Measurements from ENCODE around the gene FAM229A.

Gene FAM229A

DNA sequence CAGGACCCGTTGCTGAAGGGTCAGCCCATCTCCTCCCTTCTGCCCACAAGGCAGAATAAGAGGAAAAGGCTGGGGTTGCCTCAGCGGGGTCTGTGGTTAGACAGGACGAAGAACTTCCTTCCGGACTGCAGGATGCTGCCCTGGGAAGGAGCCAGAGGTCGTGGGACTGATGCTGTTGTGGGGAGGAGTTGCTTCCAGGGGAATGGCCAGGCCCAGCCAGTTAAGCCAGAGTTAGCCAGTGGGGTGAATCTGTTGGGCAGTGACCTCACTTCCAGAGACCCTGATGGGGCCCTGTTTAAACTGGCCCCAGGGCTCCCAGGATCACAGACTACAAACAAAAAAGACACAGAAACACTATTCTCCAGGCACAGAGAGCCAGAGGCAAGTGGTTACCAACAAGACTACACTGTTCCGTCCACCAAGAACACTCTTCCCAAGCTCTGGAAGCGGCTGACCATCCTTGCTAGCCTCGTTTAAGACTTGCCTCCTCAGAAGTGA is 13.0 kb downstream of the FAM229A start:
- no peak for DNase-seq (ENCODE audit: low read depth)

GRCh38 chr1:32346532-32347157 is 15.6 kb downstream of the FAM229A start:
- no peak for DNase-seq (ENCODE audit: low read depth)

- DNase-seq (ENCODE audit: low read depth), result no peak
Measured at GRCh38 chr1:32345289-32345827, 16.9 kb downstream of the FAM229A start.

GRCh38 chr1:32342704-32343103 is 19.6 kb downstream of the FAM229A start:
- DNase-seq (ENCODE audit: low read depth), result no peak

- no peak for DNase-seq (ENCODE audit: low read depth)
Measured at GRCh38 chr1:32341971-32342370, 20.3 kb downstream of the FAM229A start.

DNA sequence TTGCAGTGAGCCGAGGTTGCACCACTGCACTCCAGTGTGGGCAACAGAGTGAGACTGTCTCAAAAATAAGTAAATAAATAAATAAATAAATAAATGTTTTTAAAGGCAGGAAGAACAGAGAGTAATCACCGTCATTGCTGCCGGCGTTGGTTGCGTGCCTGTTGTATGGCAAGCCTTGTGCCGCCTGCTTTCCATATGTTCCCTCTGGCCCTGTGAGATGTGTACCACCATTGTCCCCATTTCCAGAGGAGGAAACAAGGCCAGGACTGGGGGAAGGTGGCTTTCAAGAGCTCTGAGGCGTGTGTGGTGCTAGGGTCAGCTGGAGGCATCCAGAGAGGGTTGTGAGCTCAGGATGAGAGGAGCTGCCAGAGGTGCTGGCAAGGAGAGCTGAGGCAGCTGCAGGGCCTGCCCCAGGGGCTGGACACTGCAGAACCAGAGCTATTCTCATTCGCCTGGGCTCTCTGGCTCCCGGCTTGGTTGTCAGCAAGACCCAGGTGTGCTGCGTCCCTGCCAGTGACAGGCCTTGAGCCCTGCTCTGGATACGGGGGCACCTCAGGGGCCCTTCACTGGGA is 21.0 kb downstream of the FAM229A start:
- DNase-seq (ENCODE audit: low read depth), result no peak

- no peak for DNase-seq (ENCODE audit: low read depth)
Measured at GRCh38 chr1:32339363-32339978, 22.8 kb downstream of the FAM229A start.

DNA sequence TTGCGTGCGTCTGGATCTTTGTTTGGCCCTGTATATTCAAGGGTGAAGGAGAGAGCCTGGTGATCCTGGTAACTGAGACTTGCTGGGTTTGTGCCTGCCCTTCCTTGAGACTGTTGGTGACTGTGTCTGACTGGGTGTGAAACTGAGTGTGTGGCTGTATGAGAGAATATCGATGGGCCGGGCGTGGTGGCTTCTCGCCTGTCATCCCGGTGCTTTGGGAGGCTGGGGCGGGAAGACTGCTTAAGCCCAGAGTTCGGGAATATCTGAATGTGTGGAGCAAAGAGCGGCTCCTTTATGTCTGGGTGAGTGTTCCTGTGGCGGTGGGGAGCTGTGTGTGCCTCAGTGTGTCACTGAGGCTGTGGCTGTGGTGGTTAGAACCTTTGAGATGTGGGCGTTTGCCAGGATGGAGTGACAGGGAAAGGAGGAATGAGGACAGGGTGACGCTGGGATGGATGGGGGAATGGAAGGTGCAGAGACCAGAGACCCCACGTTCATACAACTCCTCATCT is 23.6 kb downstream of the FAM229A start:
- no peak for DNase-seq (ENCODE audit: low read depth)

DNA sequence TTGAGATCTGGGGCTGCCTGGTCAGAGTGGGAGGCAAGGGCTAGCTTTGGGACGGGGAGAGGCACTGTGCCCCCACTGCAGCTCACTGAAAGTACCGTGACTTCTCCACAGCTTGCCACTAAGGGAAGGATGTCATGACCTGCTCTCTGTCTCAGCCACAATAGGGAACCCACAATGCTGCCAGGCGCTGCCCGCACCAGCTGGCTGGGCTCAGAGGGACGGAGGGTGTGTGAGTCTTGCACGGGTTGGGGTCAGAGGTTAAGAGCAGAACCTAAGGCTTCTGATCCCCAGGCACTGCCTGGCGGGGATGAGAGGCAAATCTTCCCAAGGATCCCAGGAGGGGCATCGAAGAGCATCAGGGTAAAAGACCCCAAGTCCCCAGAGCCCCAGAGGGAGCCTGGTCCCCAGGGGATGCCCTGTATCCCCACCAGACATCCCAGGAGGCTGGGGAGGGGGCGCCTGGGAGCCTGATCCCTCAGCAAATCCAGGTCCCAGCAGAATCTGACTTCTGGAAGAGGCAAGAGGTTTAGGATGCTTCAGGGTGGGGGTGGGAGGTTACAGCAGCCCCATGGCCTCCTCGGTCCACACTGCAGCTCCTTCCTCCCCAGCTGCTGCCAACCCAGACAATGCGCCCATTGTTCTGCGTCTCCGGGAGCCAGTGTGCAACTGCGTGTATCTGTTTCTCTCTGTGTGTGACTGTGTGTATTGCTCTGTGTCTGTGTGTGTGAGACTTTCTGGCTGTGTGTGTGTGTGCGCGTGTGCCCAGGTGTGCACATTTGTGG is 24.2 kb downstream of the FAM229A start:
- no peak for DNase-seq (ENCODE audit: low read depth)

- DNase-seq (ENCODE audit: low read depth), result peak; percentile 49
Measured at GRCh38 chr1:32336963-32337675, 25.2 kb downstream of the FAM229A start.

DNA sequence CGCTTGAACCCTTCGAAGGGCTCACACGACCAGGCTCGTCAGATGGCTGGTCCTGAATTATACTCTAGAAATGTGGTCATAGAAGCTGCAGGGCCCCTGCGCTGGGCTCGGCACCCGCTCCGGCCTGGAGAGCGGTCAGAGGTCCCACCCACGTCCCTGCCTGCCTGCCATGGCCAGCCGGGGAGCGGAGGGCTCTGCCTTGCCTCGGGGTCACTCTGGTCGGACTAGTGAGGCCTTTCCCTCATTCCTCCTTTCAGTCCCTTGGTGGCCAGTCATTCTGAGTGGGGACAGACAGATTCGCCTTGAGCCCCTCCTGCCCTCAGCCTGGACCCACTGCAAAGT is 25.7 kb downstream of the FAM229A start:
- DNase-seq (ENCODE audit: low read depth), result no peak

GRCh38 chr1:32335790-32336590 is 26.3 kb downstream of the FAM229A start, which contains the start of gene MARCKSL1:
MARCKSL1 (minus strand) TSS chr1:32336233; CDS start chr1:32336033, 200 bp downstream.
- peak; percentile 78 for DNase-seq (ENCODE audit: low read depth)

DNA sequence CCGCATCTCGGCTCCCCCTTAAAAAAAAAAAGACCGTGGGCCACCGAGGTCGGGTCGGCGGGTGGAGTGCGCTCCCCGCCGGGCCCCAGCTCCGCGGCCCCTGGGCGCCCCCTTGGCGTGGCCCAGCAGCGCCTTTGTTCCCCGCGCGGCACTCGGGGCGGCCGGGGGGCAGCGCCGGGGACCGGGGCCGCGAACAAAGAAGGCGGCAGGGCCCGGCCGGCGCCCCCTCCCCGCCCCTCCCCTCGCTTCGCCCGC is 26.8 kb downstream of the FAM229A start:
- no peak for DNase-seq (ENCODE audit: low read depth)

DNA sequence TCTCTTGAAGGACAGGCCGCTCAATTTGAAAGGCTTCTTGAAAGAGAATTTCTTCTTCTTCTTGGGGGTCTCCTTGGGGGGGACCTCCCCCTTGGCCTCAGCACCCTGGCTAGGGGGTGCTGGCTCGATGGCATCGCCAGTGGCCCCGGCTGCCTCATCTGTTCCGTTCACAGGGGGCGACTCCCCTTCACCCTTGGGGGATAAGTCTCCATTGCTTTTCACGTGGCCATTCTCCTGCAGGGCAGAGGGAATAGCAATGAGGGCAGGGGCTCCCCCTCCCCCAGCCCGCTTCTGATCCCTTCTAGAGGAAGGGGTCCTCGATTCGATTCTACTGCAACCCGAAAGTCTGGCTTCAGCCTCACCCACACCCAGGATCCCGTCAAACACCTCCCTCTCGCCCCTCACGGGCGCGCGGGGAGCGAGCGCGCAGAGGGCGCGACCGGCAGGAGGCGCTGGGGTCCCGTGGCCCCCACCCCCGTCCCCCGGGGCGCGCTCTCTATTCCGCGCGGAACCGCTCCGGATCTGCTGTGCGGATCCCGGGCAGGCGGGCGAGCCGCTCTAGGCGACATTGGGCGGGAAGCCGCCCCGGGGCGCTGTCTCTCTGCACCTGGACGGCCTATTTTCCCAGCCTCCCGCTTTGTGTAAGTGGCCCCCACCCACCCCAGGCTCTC is 27.3 kb downstream of the FAM229A start:
- DNase-seq (ENCODE audit: low read depth), result peak; percentile 48

DNA sequence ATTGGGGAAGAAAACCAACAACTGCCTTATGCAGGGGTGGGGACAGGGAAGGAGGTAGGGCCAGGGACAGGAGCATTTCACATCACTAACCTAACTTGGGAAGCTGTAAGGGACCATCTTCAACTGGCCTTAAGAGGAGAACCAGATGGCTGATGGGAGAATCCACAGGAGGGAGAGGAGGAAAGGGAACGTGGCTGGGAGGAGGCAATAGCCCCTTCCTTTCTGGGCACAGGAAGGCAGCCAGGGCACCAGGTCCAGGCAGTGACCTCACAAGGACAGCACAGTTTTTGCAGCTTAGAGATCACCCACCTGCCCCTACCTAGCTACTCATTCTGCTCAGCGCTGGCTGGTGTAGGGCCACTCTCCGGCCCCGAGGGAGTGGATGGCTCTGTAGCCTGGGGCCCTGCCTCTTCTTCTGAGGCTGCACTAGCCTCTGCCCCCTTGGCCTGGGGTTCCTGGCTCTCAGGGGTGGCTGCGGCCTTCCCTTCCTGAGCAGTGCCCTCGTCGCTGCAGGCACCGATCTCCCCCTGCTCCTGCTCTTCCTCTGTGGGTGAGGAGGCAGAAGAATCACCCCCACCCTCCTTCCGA is 27.9 kb downstream of the FAM229A start:
- no peak for DNase-seq (ENCODE audit: low read depth)

DNA sequence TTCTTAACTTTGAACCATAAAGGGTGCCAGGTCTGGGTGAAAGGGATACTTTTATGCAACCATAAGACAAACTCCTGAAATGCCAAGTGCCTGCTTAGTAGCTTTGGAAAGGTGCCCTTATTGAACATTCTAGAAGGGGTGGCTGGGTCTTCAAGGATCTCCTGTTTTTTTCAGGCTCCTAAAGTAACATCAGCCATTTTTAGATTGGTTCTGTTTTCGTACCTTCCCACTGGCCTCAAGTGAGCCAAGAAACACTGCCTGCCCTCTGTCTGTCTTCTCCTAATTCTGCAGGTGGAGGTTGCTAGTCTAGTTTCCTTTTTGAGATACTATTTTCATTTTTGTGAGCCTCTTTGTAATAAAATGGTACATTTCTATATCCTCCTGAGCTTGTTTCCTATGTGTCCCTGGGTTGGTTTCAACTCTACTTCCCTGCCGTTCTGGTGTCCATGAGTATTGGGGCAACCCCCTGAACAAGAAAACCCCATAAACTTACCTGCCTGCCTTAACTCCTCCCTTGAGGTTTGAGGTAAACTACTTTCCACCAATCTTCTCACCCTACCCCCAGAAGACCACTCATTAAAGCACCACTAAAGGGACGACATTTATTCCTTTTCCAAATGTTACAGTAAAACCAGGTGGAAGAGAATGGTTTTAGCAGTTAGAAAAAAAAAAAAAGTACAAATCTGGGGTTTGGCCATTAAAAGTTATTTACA is 28.9 kb downstream of the FAM229A start:
- no peak for DNase-seq (ENCODE audit: low read depth)

- DNase-seq (ENCODE audit: low read depth), result no peak
Measured at GRCh38 chr1:32332290-32333079, 29.8 kb downstream of the FAM229A start.

GRCh38 chr1:32331549-32331948 is 30.7 kb downstream of the FAM229A start:
- no peak for DNase-seq (ENCODE audit: low read depth)
